ENCODE data around the gene CHAC1. TPM values are rescaled to one million over a fixed set of nuclear protein-coding genes. Genes with fewer than 3 reads are reported as not detected.

Gene CHAC1
- polyA plus RNA-seq, 2 of the 4 experiments (the other 2 are of a cell fraction) = 4.9 to 22.2 TPM

- H3K4me3 ChIP-seq = no peak overlapping the region
- FAIRE-seq (no peak), ATAC-seq (no peak), DNase-seq (ENCODE audit: low read depth in 1 of 2, low spot score in 1 of 2) (no peak)
- CTCF ChIA-PET = interaction anchor here (0.9 to 2.7 kb wide), 5 partner anchors 10 to 210 kb away, joined by 3 to 17 read pairs (median 9); no protein-coding TSS in a partner anchor
- no peaks in the 10 kb centered on the region for H3K9me3 ChIP-seq
- H3K27ac ChIP-seq = no peak overlapping the region
- no peak overlapping the region for H3K4me2 ChIP-seq
- WGBS (ENCODE audit: missing lambda C conversion rate) = 88% methylated on average over 4 of the region's 4 CpGs
- TF ChIP-seq HES2 (IDR thresholded peaks at IDR 0.05) (no peak), BHLHE40 (IDR thresholded peaks at IDR 0.05; ENCODE audit: low read depth, low read length) (no peak), CTCF (IDR thresholded peaks at IDR 0.05) (no peak), EHMT2 (IDR thresholded peaks at IDR 0.05; ENCODE audit: low read depth) (no peak)
- peaks cover 14% of the 10 kb centered on the region; the same call in 2 of the 3 replicates for H3K4me1 ChIP-seq
- POLR2A ChIA-PET = interaction anchor here (0.6 kb wide), 1 partner anchor 11 kb away, joined by 8 read pairs; no protein-coding TSS in a partner anchor
Observed at GRCh38 chr15:40974879-40975278, 21.6 kb downstream of the CHAC1 start.

GRCh38 chr15:40976819-40977218 is 23.5 kb downstream of the CHAC1 start:
- ChIA-PET CTCF (interaction anchor here (1.0 to 2.7 kb wide), 5 partner anchors 12 to 208 kb away, joined by 3 to 17 read pairs (median 9); no protein-coding TSS in a partner anchor), POLR2A (interaction anchor here (1.5 kb wide), 1 partner anchor 24 kb away, joined by 4 read pairs; the partner anchor contains the start of gene CHAC1)
- Histone ChIP-seq H3K4me1 (peaks cover 11% of the 10 kb centered on the region; the same call in 2 of the 3 replicates), H3K9me3 (no peaks in the 10 kb centered on the region), H3K27ac (no peak overlapping the region), H3K4me2 (no peak overlapping the region), H3K4me3 (no peak overlapping the region)
- no peak for TF ChIP-seq RCOR1 (IDR thresholded peaks at IDR 0.05; ENCODE audit: low read depth, low read length)
- TF ChIP-seq NPAS2 (CRISPR knock-in tag; IDR thresholded peaks at IDR 0.05; ENCODE audit: borderline replicate concordance) = no peak
- no peak for TF ChIP-seq NFE2L2 (conservative IDR thresholded peaks at IDR 0.05; ENCODE audit: low read length)
- TF ChIP-seq ZC3H11A (IDR thresholded peaks at IDR 0.05) = no peak
- no peak for TF ChIP-seq NR3C1 (IDR thresholded peaks at IDR 0.05)
- TF ChIP-seq KDM1A (IDR thresholded peaks at IDR 0.05; ENCODE audit: low read depth) = no peak
- no peak for TF ChIP-seq CBX2 (IDR thresholded peaks at IDR 0.05; ENCODE audit: borderline replicate concordance, low read depth)
- no peak for TF ChIP-seq FOSL2 (IDR thresholded peaks at IDR 0.05)
- no peak for TF ChIP-seq FOSL2 (CRISPR knock-in tag; IDR thresholded peaks at IDR 0.05)
- TF ChIP-seq PBX3 (IDR thresholded peaks at IDR 0.05) = no peak
- TF ChIP-seq GATA3 (IDR thresholded peaks at IDR 0.05; ENCODE audit: borderline replicate concordance) = no peak
- no peak for TF ChIP-seq CEBPB (IDR thresholded peaks at IDR 0.05)
- no peak for TF ChIP-seq HMGXB4 (CRISPR knock-in tag; IDR thresholded peaks at IDR 0.05; ENCODE audit: borderline replicate concordance)
- TF ChIP-seq HDAC2 (IDR thresholded peaks at IDR 0.05) = no peak
- TF ChIP-seq RAD21 (conservative IDR thresholded peaks at IDR 0.05 in 1 of 2, IDR thresholded peaks at IDR 0.05 in 1 of 2) = no peak
- TF ChIP-seq MAZ (IDR thresholded peaks at IDR 0.05; ENCODE audit: borderline replicate concordance, low read depth, low read length) = no peak
- FAIRE-seq (no peak), ATAC-seq (no peak), DNase-seq (ENCODE audit: low read depth in 1 of 2, low spot score in 1 of 2) (no peak)
- WGBS (ENCODE audit: missing lambda C conversion rate) = 94% methylated on average over 7 of the region's 7 CpGs
